Fibroblast of the conjunctiva (primary cell): Measurements from ENCODE around the gene IMP3.

Experiments
- DNase-seq: peaks from one replicate; pipeline ENCODE4 v3.0.0-alpha.2; 2010; ENCODE audit warnings: low read depth

Gene IMP3

GRCh38 chr15:75620841-75621391, 19.1 kb downstream of the IMP3 start:
- DNase-seq, result peak; percentile 92

DNA sequence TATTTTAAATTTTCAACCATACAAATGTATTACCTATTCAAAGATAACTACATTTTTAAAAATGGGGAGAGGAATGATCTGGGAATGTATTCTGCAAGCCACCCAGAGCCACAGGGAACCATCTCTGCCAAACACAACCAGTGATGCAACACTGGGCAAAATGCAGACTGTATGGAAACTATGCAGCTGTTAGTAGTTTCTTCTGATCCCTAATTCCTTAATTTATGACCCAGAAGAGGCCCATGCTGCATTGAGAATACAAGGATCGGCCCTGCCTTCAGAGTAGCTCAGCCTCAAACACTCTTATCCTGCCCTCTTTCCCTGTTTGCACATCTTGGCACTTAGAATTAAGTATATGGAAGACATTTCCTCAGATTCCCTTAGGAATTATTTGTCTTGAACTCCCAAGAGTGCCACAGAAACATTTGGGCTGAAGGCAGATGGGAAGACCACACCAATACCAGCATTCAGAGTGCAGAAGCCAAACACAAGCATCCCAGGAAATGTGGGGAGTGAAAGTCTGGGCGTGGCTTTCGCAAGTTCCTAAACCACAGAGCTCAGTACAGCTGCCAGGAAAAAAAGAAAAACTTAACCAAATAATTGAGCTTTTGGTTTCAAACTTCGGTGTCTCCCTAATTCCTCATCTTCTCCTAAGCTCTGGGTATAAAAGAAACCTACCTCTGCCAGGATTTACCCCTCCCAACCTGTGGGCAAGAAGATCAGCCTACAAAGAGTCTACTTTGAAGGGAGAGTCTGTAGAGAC, 19.8 kb downstream of the IMP3 start:
- peak; percentile 77 for DNase-seq

GRCh38 chr15:75616766-75617165, 23.3 kb downstream of the IMP3 start:
- DNase-seq, result no peak

DNA sequence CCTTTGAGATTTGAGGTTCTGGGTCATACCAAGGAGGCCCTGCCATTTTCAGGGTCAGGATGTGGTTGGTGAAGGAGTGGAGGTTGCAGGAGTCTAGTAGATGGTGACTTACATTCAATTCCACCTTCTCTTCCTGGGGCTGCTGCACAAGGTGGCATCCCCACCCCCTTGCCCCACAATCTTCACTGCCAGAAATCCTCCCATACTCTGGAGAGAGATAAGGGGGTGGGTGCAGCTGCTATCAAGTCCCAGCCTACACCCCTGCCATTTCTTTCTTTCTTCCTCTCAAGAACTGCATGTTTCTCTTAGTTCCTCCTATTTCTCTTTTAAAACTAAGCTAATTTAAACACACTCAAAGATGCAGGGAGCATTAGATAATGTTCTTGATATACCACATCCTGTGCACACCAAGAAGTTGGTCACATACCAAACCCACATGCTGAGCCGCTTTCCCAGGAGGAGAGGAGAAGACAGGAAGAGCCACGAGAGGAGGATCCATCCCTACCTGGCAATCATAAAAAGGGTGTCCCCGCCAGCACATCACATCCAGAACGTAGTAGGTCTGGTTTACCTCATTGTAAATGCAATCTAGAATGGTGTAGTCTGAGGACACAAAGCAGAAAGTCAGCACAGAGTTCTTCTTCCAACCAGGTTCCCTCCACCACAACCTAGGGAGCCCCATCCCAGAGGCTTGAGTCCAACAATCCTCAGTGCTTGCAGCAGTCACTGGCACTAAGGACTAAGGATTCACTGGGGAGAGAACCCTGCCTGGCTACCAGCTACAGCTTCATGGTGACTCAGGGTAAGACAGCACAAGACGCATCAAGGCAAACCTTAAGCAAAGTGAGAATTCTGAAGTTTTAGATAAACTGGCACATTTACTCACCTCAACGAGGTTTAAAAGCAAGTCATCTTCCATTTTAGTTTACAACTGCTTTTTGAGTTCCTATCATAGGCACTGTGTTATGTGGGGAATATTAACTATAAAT, 33.0 kb downstream of the IMP3 start:
- no peak for DNase-seq

- no peak for DNase-seq
These were observed 34.0 kb downstream of the IMP3 start for GRCh38 chr15:75606026-75606425.

GRCh38 chr15:75599401-75599800, 40.6 kb downstream of the IMP3 start:
- DNase-seq, result no peak

- no peak for DNase-seq
These were observed 41.7 kb downstream of the IMP3 start for GRCh38 chr15:75598361-75598760.

- no peak for DNase-seq
These were observed 42.2 kb downstream of the IMP3 start for GRCh38 chr15:75597667-75598341.

- DNase-seq, result no peak
These were observed 43.2 kb downstream of the IMP3 start for GRCh38 chr15:75596703-75597345.

- DNase-seq, result no peak
These were observed 45.7 kb downstream of the IMP3 start for GRCh38 chr15:75594276-75594675.

DNA sequence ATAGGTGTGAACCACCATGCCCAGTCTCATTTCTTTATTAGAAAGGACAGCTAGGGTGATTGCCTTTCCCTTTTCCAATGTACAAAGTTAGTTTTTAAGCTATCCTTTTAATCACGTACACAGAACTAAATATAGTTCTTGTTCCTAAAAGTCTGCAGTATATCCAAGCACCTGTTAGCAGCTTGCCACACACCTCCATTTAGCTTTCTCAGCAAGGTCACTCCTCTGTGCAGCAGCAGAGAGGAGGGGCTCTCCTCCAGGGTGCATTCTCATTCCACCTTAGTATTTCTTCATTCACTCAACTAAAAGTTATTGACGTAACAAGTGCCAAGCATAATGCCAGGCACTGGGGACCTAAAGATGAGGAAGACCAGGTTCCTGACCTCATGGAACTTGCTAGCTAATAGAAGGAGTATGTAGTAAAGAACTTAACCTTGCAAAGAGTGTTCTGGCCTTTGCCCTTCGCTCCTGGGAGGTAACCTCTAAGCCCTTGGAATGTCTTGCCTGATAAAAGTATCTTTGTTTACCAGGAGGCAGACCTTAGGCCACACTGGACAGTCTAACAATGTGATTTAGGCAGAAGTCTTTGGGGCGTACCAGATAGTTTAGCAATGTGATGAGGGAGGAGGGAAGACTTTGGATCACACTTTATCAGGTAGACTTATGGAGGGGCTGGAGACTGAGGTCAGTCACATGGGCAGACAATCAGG, 48.2 kb downstream of the IMP3 start:
- DNase-seq, result no peak

GRCh38 chr15:75590239-75590638, 49.8 kb downstream of the IMP3 start:
- no peak for DNase-seq
